Vagina (tissue), 2 donors: ENCODE data around the gene UBQLN4.

ENCODE experiments used
- POLR2A ChIP-seq, 2 donors: fragments of 450-650 bp; IDR thresholded peaks; one replicate each; pipeline ENCODE4 v1.6.1; 2017; ENCODE audit warnings: antibody characterized with exemption in 2 of 2, mild to moderate bottlenecking in 2 of 2, moderate library complexity in 2 of 2
- POLR2AphosphoS5 ChIP-seq, 2 donors: sonication (generic); formaldehyde crosslinking; IDR thresholded peaks; one replicate each; pipeline ENCODE4 v1.9.0; 2017; ENCODE audit warnings: antibody characterized with exemption in 2 of 2, mild to moderate bottlenecking in 2 of 2, low read depth in 1 of 2; ENCODE audit not compliant: insufficient read depth in 1 of 2
- TF ChIP-seq, protein P1 (sequence below), 3 experiments: fragments of 450-650 bp in 2 of 3; fragments of 200-600 bp in 1 of 3; sonication (generic) in 1 of 3; IDR thresholded peaks; one replicate each; pipeline ENCODE4 v1.5.1; 2017 to 2019; ENCODE audit warnings: antibody characterized with exemption in 3 of 3, mild to moderate bottlenecking in 2 of 3, moderate library complexity in 2 of 3

DNA sequence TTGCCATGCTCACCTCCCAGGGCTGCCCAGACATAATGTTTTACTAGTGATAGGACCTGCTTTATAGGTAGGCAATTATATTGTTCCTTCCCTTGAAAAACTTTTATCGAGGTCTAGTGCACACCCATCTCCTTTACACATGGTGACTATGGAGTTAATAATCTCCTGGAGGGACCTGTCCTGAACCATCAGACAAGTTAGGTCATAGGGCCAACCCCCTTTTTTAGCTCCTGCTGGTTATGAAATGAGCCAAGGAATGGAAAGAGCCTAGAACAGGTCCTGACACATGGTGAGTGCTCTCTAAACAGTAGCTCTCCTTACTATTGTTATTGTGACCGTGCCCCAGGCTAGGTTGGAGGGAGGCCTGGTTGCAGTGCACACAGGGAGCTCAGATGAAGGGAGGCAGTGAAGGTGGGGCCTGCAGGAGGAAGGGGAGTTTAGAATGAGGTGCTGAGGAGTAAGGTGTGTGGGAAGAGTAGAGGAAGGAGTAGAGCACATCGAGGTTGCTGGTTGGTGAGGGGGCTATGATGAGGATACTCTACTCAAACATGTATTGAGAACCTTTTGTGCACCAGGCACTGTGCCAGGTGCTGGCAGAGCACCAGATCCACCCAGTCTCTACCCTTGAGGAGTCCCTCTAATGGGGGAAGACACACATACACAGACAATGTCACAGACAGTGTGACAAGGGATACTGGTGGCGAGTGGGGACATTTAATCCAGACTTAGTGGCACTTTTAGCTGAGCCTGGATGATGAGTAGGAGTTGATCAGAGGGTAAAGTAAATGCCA lies 46.8 kb upstream of the UBQLN4 start:
- TF ChIP-seq POLR2A (IDR thresholded peaks at IDR 0.05), result no peak
- TF ChIP-seq, protein P1, sequence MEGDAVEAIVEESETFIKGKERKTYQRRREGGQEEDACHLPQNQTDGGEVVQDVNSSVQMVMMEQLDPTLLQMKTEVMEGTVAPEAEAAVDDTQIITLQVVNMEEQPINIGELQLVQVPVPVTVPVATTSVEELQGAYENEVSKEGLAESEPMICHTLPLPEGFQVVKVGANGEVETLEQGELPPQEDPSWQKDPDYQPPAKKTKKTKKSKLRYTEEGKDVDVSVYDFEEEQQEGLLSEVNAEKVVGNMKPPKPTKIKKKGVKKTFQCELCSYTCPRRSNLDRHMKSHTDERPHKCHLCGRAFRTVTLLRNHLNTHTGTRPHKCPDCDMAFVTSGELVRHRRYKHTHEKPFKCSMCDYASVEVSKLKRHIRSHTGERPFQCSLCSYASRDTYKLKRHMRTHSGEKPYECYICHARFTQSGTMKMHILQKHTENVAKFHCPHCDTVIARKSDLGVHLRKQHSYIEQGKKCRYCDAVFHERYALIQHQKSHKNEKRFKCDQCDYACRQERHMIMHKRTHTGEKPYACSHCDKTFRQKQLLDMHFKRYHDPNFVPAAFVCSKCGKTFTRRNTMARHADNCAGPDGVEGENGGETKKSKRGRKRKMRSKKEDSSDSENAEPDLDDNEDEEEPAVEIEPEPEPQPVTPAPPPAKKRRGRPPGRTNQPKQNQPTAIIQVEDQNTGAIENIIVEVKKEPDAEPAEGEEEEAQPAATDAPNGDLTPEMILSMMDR (IDR thresholded peaks at IDR 0.05), result no peak
- no peak for TF ChIP-seq POLR2AphosphoS5 (IDR thresholded peaks at IDR 0.05; ENCODE audit: insufficient read depth in 1 of 2, low read depth in 1 of 2)
